ENCODE results near the gene FAM50B.

The FAM50B gene

GRCh38 chr6:3898265-3898994 is 49.3 kb downstream of the FAM50B start:
- no peak for DNase-seq (ENCODE audit: low read depth)
- TF ChIP-seq, protein P1, sequence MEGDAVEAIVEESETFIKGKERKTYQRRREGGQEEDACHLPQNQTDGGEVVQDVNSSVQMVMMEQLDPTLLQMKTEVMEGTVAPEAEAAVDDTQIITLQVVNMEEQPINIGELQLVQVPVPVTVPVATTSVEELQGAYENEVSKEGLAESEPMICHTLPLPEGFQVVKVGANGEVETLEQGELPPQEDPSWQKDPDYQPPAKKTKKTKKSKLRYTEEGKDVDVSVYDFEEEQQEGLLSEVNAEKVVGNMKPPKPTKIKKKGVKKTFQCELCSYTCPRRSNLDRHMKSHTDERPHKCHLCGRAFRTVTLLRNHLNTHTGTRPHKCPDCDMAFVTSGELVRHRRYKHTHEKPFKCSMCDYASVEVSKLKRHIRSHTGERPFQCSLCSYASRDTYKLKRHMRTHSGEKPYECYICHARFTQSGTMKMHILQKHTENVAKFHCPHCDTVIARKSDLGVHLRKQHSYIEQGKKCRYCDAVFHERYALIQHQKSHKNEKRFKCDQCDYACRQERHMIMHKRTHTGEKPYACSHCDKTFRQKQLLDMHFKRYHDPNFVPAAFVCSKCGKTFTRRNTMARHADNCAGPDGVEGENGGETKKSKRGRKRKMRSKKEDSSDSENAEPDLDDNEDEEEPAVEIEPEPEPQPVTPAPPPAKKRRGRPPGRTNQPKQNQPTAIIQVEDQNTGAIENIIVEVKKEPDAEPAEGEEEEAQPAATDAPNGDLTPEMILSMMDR (IDR thresholded peaks at IDR 0.05; ENCODE audit: insufficient read depth, low read depth, low read length, missing control alignments) = no peak
- H3K4me3 ChIP-seq (ENCODE audit: low read depth, low read length) = no peak overlapping the region

GRCh38 chr6:3899061-3899460 is 49.9 kb downstream of the FAM50B start:
- TF ChIP-seq, protein P1 (IDR thresholded peaks at IDR 0.05; ENCODE audit: insufficient read depth, low read depth, low read length, missing control alignments) = no peak
- DNase-seq (ENCODE audit: low read depth) = no peak
- no peak overlapping the region for H3K4me3 ChIP-seq (ENCODE audit: low read depth, low read length)

- TF ChIP-seq, protein P1 (IDR thresholded peaks at IDR 0.05; ENCODE audit: insufficient read depth, low read depth, low read length, missing control alignments) = no peak
- H3K4me3 ChIP-seq (ENCODE audit: low read depth, low read length) = no peak overlapping the region
- DNase-seq (ENCODE audit: low read depth) = no peak
These were observed 50.8 kb downstream of the FAM50B start for GRCh38 chr6:3899970-3900439.
